GM23248 (cell line): Measurements from ENCODE around the gene MAEL. TPM values are rescaled to one million over a fixed set of nuclear protein-coding genes. Genes with fewer than 3 reads are reported as not detected.

Source experiments
- DNase-seq: peaks from one replicate; pipeline ENCODE4 v3.0.0-alpha.2; 2015
- H2AFZ ChIP-seq: fragments of 200-600 bp; sonication (generic); 2 replicates; pipeline ENCODE4 v1.6.1; 2016; ENCODE audit warnings: antibody characterized with exemption
- H3F3A ChIP-seq: fragments of 200-600 bp; sonication (generic); 2 replicates; pipeline ENCODE4 v1.6.1; 2016; ENCODE audit warnings: mild to moderate bottlenecking, antibody characterized with exemption, mixed run types; ENCODE audit not compliant: insufficient read depth
- H3K27ac ChIP-seq: fragments of 200-600 bp; sonication (generic); 2 replicates; pipeline ENCODE4 v1.5.1; 2016; ENCODE audit warnings: mild to moderate bottlenecking
- H3K27me3 ChIP-seq: fragments of 200-600 bp; sonication (generic); replicated peaks from 2 replicates; pipeline ENCODE4 v1.6.1; 2016; ENCODE audit warnings: mild to moderate bottlenecking; ENCODE audit not compliant: insufficient read depth
- H3K36me3 ChIP-seq: fragments of 200-600 bp; sonication (generic); 2 replicates; pipeline ENCODE4 v1.6.1; 2016; ENCODE audit warnings: low read depth, mild to moderate bottlenecking
- H3K4me1 ChIP-seq: fragments of 200-600 bp; sonication (generic); 2 replicates; pipeline ENCODE4 v1.6.1; 2016; ENCODE audit warnings: mild to moderate bottlenecking; ENCODE audit not compliant: insufficient read depth
- H3K4me2 ChIP-seq: fragments of 200-600 bp; sonication (generic); one replicate; pipeline ENCODE4 v1.6.1; 2016; ENCODE audit warnings: mild to moderate bottlenecking; ENCODE audit not compliant: unreplicated experiment
- H3K4me3 ChIP-seq: fragments of 200-600 bp; sonication (generic); 2 replicates; pipeline ENCODE4 v1.5.1; 2016; ENCODE audit warnings: mild to moderate bottlenecking
- H3K79me2 ChIP-seq: fragments of 200-600 bp; sonication (generic); 2 replicates; pipeline ENCODE4 v1.6.1; 2016; ENCODE audit warnings: mild to moderate bottlenecking; ENCODE audit not compliant: insufficient read depth
- H3K9ac ChIP-seq: fragments of 200-600 bp; sonication (generic); 2 replicates; pipeline ENCODE4 v1.6.1; 2016; ENCODE audit warnings: mild to moderate bottlenecking
- H3K9me2 ChIP-seq: fragments of 200-600 bp; sonication (generic); 2 replicates; pipeline ENCODE4 v1.6.1; 2016; ENCODE audit warnings: mixed run types, mild to moderate bottlenecking, moderate library complexity; ENCODE audit not compliant: insufficient read depth
- H3K9me3 ChIP-seq: fragments of 200-600 bp; sonication (generic); one replicate; pipeline ENCODE4 v1.6.1; 2017; ENCODE audit warnings: low read depth
- H4K20me1 ChIP-seq: fragments of 200-600 bp; sonication (generic); 2 replicates; pipeline ENCODE4 v1.6.0; 2016; ENCODE audit not compliant: insufficient read depth
- EZH2 ChIP-seq: fragments of 200-600 bp; sonication (generic); IDR thresholded peaks from 2 replicates; pipeline ENCODE4 v1.6.1; 2018; ENCODE audit warnings: antibody characterized with exemption, mild to moderate bottlenecking; ENCODE audit not compliant: insufficient read depth, poor library complexity, severe bottlenecking
- EZH2phosphoT487 ChIP-seq: fragments of 200-600 bp; sonication (generic); IDR thresholded peaks from 2 replicates; pipeline ENCODE4 v1.6.1; 2018; ENCODE audit warnings: antibody characterized with exemption, moderate library complexity, mild to moderate bottlenecking, low read depth; ENCODE audit not compliant: insufficient read depth
- WGBS, 2 experiments: methylation state at CpG; one replicate each; pipeline ENCODE4 v1.1.6; 2015 to 2017; ENCODE audit warnings: low lambda C conversion rate in 2 of 2, low coverage in 1 of 2; ENCODE audit errors: missing lambda C conversion rate in 2 of 2; 5-methylcytosine and 5-hydroxymethylcytosine counted together
- in situ Hi-C: fragments of 300-500 bp; cut with MboI; formaldehyde crosslinking; loops from 2 replicates; pipeline ENCODE4 v1.15.0; 2020
- polyA plus RNA-seq: library from polyadenylated mRNA; unstranded; fragments of >200 nt; fragmentation: Nextera tagmentation; extraction: Ambion mirVana; gene quantifications from 2 replicates; pipeline ENCODE4 v1.2.1, GENCODE V29; 2016
- total RNA-seq: library from RNA; depleted of rRNA; stranded (reverse); fragments of >200 nt; shearing (Covaris generic); gene quantifications from 2 replicates; pipeline ENCODE4 v1.2.3, GENCODE V29; 2014; rRNA removed

MAEL gene
- total RNA-seq (not detected in 2 replicates), polyA plus RNA-seq (not detected in 2 replicates)

DNA sequence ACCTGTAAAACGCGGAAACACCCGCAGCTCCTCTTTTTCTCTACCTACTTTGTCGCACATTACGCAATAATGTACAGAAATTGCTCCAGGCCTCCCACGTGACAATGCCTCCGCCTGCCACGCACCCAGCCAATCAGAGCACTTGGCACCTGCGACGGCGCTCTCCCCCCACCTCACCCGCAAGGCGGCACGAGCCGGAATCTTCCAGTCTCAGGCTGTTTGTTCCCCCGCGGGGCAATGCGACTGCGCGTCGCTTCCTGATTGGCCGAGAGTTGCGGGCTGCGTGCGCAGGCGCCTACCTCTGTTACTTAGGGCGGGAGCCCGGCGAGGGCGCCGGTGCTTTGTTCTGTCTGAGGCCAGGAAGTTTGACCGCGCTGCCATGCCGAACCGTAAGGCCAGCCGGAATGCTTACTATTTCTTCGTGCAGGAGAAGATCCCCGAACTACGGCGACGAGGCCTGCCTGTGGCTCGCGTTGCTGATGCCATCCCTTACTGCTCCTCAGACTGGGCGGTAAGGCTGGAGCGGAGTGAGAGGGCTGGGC lies at the start of gene MAEL:
Gene MAEL, plus strand, starts transcription at position 307 of the 542 bp plus-strand sequence. Its CDS starts 73 bp downstream, at position 380.
- no peak for TF ChIP-seq EZH2
- H3K9me2 ChIP-seq = no peaks in the 10 kb centered on the region
- 83 to 85% methylated on average over 41 to 45 of the region's 45 CpGs for WGBS, 2 experiments
- no peaks in the 10 kb centered on the region for H3K79me2 ChIP-seq
- in situ Hi-C loops = no loop called here
- no peak within 1 kb of the TSS for H3K4me3 ChIP-seq
- H3K4me1 ChIP-seq = no peaks in the 10 kb centered on the region
- no peaks in the 10 kb centered on the region for H4K20me1 ChIP-seq
- H3K36me3 ChIP-seq = no peaks in the 10 kb centered on the region
- DNase-seq = no peak
- no peak within 1 kb of the TSS for H3K27ac ChIP-seq
- no peak within 1 kb of the TSS for H3K4me2 ChIP-seq
- H3K9me3 ChIP-seq = no peaks in the 10 kb centered on the region
- no peaks in the 10 kb centered on the region for H3F3A ChIP-seq
- no peak within 1 kb of the TSS for H3K9ac ChIP-seq
- H2AFZ ChIP-seq = no peak within 1 kb of the TSS
- H3K27me3 ChIP-seq = no peaks in the 10 kb centered on the region

GRCh38 chr1:166939741-166940375 lies 49.2 kb upstream of the MAEL start:
- H3K4me3 ChIP-seq = no peak overlapping the region
- no peak overlapping the region for H3K9ac ChIP-seq
- no peaks in the 10 kb centered on the region for H3K36me3 ChIP-seq
- no peaks in the 10 kb centered on the region for H4K20me1 ChIP-seq
- H3K9me2 ChIP-seq = no peaks in the 10 kb centered on the region
- H2AFZ ChIP-seq = no peak overlapping the region
- TF ChIP-seq EZH2 (no peak), EZH2phosphoT487 (no peak)
- no peaks in the 10 kb centered on the region for H3F3A ChIP-seq
- no peaks in the 10 kb centered on the region for H3K9me3 ChIP-seq
- H3K4me1 ChIP-seq = peaks cover 3% of the 10 kb centered on the region; the same call in 1 of the 2 replicates
- no peak for DNase-seq
- in situ Hi-C loops = no loop called here
- H3K27ac ChIP-seq = no peak overlapping the region
- no peaks in the 10 kb centered on the region for H3K79me2 ChIP-seq
- peaks cover 33% of the 10 kb centered on the region for H3K27me3 ChIP-seq
- H3K4me2 ChIP-seq = no peak overlapping the region
- 29 to 31% methylated on average over 5 of the region's 5 CpGs for WGBS, 2 experiments

DNA sequence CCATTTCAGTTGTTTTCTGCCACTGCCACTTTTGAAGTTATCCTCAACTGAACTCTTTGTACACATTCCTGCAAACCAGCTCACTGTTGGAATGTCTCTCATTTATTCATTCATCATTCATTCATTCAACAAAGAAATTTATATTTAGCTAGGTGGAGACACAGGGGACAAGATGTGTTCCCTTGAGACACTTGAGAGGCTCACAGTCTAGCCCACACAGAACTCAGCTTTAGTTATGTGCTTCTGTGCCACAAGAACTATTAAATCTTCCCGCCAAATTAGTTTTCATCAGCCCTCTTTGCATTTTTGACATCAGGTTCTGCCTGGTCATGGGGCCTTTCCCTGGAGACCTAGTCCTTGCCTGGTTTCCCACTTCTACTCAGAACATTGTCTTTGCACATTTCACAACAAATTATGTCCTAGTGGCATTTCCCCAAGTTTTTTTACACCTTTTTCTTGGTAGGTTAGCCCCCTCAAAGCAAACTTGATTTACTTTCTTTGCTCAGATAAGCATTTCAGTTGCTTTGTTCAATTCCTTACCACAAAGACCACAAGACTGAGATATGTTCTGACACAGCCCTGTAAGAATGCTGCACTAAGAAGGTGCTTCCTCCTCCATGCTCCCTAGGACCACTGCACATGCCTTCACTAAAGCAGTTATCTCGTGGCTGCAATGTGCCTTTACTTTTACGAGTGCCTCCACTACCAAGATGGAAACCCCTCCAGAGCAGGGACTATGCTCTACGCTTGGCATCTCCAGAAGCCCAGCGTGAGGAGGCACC lies 44.7 kb upstream of the MAEL start:
- Histone ChIP-seq H3K9me2 (no peaks in the 10 kb centered on the region), H3K9me3 (no peaks in the 10 kb centered on the region), H3K4me3 (no peak overlapping the region), H3K36me3 (no peaks in the 10 kb centered on the region), H3K79me2 (no peaks in the 10 kb centered on the region), H4K20me1 (no peaks in the 10 kb centered on the region), H3K27me3 (peaks cover 48% of the 10 kb centered on the region), H3K9ac (no peak overlapping the region), H3F3A (no peaks in the 10 kb centered on the region), H2AFZ (no peak overlapping the region), H3K4me1 (peaks cover 3% of the 10 kb centered on the region; the same call in 1 of the 2 replicates), H3K4me2 (no peak overlapping the region), H3K27ac (no peak overlapping the region)
- no peak for TF ChIP-seq EZH2phosphoT487
- TF ChIP-seq EZH2 = no peak
- WGBS, 2 experiments = 35 to 40% methylated on average over 5 of the region's 5 CpGs
- DNase-seq = no peak
- in situ Hi-C loops = no loop called here

DNA sequence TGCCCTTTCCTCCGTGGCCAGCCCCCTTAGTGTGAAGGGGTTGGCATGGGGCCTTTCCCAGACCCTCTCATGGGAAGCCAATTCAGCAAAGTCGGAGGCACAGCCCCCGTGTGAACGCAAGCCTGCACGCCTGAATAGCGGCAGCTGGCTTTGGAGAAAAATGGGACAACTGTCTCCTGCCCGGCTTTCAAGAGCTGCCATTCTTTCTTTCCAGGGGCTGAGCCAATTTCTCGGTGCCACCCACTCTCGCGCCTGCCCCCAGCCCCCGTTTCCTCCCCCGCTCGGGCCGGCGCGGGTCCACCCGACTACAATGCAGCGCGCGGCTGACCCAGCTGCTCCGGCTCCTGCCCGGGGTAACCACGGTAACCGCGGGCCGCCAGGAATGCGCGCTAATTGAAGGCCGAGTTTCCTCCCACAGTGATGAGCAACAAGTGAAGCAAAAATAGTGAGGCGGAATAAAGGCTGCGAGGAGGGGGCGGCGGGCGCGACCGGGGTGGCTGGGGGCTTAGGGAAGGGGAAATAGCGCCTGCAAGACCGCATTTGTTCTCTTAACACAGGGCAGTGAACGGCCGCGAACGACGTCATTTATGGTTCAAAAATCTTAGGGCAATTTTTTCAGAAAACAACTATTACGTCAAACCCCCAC lies 41.6 kb upstream of the MAEL start:
- Histone ChIP-seq H3K36me3 (no peaks in the 10 kb centered on the region), H3K4me3 (peak overlapping the region; percentile 55), H3K79me2 (no peaks in the 10 kb centered on the region), H4K20me1 (no peaks in the 10 kb centered on the region), H3K4me2 (peak overlapping the region; percentile 73), H3F3A (peaks cover 6% of the 10 kb centered on the region; the same call in 1 of the 2 replicates), H3K4me1 (peaks cover 3% of the 10 kb centered on the region; the same call in 1 of the 2 replicates), H3K9me3 (no peaks in the 10 kb centered on the region), H3K9me2 (no peaks in the 10 kb centered on the region), H3K27ac (no peak overlapping the region), H3K27me3 (peaks cover 43% of the 10 kb centered on the region), H3K9ac (no peak overlapping the region), H2AFZ (peak overlapping the region; percentile 68; the same call in 1 of the 2 replicates)
- DNase-seq = peak; percentile 69
- 6 to 9% methylated on average over 36 to 44 of the region's 44 CpGs for WGBS, 2 experiments
- no peak for TF ChIP-seq EZH2phosphoT487
- no peak for TF ChIP-seq EZH2
- in situ Hi-C loops = no loop called here
